ENCODE data around the gene SLC38A3. TPM values are rescaled to one million over a fixed set of nuclear protein-coding genes. Genes with fewer than 3 reads are reported as not detected.

Gene SLC38A3
- polyA plus RNA-seq, 1 donor = 2.0 TPM

DNA sequence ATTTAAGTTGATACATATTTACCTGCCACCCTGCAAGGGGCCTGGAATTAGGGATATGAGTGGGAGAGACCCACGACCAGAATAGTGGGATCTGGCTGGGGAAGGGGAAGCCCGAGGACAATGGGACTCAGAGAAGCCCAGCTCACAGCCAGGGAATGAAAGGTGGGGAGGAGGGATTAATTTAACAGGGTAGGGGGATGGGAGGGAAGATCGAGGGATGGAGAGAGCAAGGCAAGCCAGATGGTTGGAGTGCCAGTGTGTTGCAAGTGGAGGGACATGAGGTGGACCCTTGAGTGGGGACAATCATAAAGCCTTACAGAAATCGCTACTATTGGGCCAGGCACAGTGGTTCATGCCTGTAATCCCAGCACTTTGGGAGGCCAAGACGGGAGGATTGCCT lies 26.5 kb downstream of the SLC38A3 start:
- H3K9me3 ChIP-seq (ENCODE audit: control insufficient read depth, low read depth, low read length) = no peaks in the 10 kb centered on the region
- 80% methylated on average over 1 of the region's 5 CpGs for WGBS (ENCODE audit: insufficient coverage, low lambda C conversion rate)
- DNase-seq = no peak
- peaks cover 10% of the 10 kb centered on the region for H3K4me1 ChIP-seq (ENCODE audit: control insufficient read depth, insufficient read depth, low read length)
- H3K27me3 ChIP-seq (ENCODE audit: control insufficient read depth, insufficient read depth, low read length) = no peaks in the 10 kb centered on the region
- no peak overlapping the region for H3K4me3 ChIP-seq (ENCODE audit: low read length)
- no peaks in the 10 kb centered on the region for H3K36me3 ChIP-seq (ENCODE audit: control insufficient read depth, insufficient read depth, low read length)
- no peak overlapping the region for H3K27ac ChIP-seq (ENCODE audit: low read length)

DNA sequence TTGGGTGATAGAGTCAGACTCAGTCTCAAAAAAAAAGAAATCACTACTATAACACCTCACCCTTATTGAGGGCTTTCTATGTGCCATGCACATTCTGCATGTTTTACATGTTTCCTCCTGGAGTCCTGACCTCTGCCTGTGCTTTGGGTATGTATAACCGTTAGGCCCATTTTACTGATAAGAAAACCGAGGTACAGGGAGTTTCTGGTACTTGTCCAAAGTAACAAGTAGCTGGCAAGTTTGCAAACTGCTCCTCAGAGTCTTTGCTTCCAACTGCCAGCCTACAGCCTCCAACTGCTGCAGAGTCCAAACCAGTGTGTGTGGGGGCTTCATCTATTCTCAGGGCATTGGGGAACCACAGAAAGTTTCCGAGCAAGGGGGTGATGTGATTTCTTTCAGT lies 27.2 kb downstream of the SLC38A3 start:
- no CpG with 5 or more reads among the region's 3 CpGs for WGBS (ENCODE audit: insufficient coverage, low lambda C conversion rate)
- no peak overlapping the region for H3K27ac ChIP-seq (ENCODE audit: low read length)
- no peaks in the 10 kb centered on the region for H3K27me3 ChIP-seq (ENCODE audit: control insufficient read depth, insufficient read depth, low read length)
- H3K36me3 ChIP-seq (ENCODE audit: control insufficient read depth, insufficient read depth, low read length) = no peaks in the 10 kb centered on the region
- no peak overlapping the region for H3K4me3 ChIP-seq (ENCODE audit: low read length)
- H3K4me1 ChIP-seq (ENCODE audit: control insufficient read depth, insufficient read depth, low read length) = peaks cover 5% of the 10 kb centered on the region
- H3K9me3 ChIP-seq (ENCODE audit: control insufficient read depth, low read depth, low read length) = no peaks in the 10 kb centered on the region
- DNase-seq = no peak

DNA sequence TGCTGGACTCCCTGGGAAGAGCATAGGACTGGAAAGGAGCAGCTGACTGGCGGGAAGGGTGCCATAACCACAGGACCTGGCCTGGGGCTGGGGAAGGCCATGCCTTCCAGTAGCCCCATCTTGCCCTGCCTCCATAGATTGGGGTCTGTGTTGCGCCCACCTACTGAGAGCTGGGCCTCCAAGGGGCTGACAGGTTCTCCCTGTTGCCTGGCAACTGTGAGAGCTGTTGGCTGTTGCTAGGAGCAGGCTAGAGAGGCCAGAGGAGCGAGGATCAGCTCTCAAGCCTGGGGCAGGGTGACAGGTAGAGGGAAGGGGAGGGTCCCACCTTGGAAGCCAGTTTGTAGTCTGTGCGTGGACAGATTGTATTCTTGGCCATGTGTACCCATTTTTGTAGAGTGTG lies 28.1 kb downstream of the SLC38A3 start:
- no peak for DNase-seq
- WGBS (ENCODE audit: insufficient coverage, low lambda C conversion rate) = no CpG with 5 or more reads among the region's 4 CpGs
- no peaks in the 10 kb centered on the region for H3K27me3 ChIP-seq (ENCODE audit: control insufficient read depth, insufficient read depth, low read length)

DNA sequence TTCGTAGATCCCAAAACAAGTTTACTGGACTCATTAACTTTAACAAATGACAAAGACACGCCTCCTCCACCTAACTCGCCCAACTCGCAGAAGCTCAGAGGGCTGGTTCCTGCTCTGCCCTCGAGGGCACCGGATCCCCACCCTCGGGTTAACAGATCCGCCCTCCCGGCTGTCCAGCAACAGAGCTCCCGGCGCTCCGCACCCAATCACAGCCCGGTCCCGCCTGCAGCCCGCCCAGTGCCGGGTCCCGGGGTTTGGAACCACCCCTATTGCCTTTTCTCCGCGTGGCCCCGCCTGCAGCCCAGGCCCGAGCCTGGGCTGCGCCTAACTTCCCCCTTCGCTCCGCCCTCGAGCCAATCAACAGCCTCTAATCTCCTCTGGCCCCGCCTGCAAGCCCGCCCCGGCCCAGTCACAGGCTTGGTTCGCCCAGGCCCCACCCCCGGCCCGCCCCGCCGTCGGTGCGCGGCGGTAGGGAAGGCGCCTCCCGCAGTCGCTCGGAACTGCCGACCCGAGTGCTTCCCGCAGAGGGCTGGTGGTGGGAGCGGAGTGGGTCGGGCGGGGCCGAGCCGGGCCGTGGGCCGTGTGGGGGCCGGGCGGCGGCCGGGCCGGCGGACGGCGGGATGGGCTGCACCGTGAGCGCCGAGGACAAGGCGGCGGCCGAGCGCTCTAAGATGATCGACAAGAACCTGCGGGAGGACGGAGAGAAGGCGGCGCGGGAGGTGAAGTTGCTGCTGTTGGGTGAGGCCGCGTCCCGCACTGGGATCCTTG lies 30.8 kb downstream of the SLC38A3 start, which contains the start of gene GNAI2:
TSS of gene GNAI2 (plus strand) at position 489 of the 768 bp plus-strand sequence. CDS start at position 621, 132 bp downstream.
- Histone ChIP-seq H3K27me3 (ENCODE audit: control insufficient read depth, insufficient read depth, low read length) (no peaks in the 10 kb centered on the region), H3K4me1 (ENCODE audit: control insufficient read depth, insufficient read depth, low read length) (peaks cover 21% of the 10 kb centered on the region), H3K36me3 (ENCODE audit: control insufficient read depth, insufficient read depth, low read length) (peaks cover 11% of the 10 kb centered on the region), H3K27ac (ENCODE audit: low read length) (peak within 1 kb of the TSS; percentile 82), H3K9me3 (ENCODE audit: control insufficient read depth, low read depth, low read length) (no peaks in the 10 kb centered on the region), H3K4me3 (ENCODE audit: low read length) (peak within 1 kb of the TSS; percentile 86)
- no CpG with 5 or more reads among the region's 75 CpGs for WGBS (ENCODE audit: insufficient coverage, low lambda C conversion rate)
- DNase-seq = peak; percentile 99 to 100

More for the DNA sequence above, 28.1 kb downstream of the SLC38A3 start:
- Histone ChIP-seq H3K27ac (ENCODE audit: low read length) (no peak overlapping the region), H3K9me3 (ENCODE audit: control insufficient read depth, low read depth, low read length) (no peaks in the 10 kb centered on the region), H3K4me3 (ENCODE audit: low read length) (no peak overlapping the region), H3K4me1 (ENCODE audit: control insufficient read depth, insufficient read depth, low read length) (peaks cover 10% of the 10 kb centered on the region), H3K36me3 (ENCODE audit: control insufficient read depth, insufficient read depth, low read length) (no peaks in the 10 kb centered on the region)

DNA sequence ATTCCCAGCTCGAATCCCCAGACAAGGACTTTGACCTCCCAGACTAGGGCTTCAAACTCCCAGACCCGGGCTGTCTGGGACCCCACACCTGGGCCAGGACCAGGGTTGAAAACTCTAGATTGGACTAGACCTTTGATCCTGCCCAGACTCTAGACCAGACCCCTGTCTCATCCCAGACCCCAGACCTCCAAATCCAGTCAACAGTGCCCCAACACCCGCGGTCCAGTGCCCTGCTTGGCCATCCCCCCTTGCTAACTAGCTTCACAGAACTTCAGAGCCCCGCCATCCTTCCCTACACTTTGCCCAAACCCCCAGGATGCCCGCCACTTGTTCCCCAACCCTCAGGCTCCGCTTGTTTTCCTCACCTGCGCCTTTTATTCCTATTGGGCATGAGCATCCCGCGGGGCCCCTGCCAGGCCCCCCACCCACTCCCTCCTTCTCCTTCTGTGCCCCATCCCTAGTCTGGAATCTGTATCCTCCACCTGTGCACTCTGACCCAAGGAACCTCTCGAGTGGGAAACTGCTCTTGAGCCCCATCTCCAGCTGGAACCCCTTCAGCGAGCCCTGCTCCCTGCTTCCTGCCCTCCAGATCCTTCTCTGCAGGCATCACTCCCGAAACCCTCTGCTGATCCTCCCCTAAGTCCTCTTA lies 31.5 kb downstream of the SLC38A3 start:
- peaks cover 11% of the 10 kb centered on the region for H3K36me3 ChIP-seq (ENCODE audit: control insufficient read depth, insufficient read depth, low read length)
- no peaks in the 10 kb centered on the region for H3K27me3 ChIP-seq (ENCODE audit: control insufficient read depth, insufficient read depth, low read length)
- 0% methylated on average over 4 of the region's 13 CpGs for WGBS (ENCODE audit: insufficient coverage, low lambda C conversion rate)
- DNase-seq = no peak
- H3K9me3 ChIP-seq (ENCODE audit: control insufficient read depth, low read depth, low read length) = no peaks in the 10 kb centered on the region
- peaks cover 22% of the 10 kb centered on the region for H3K4me1 ChIP-seq (ENCODE audit: control insufficient read depth, insufficient read depth, low read length)
- peak overlapping the region; percentile 59 for H3K27ac ChIP-seq (ENCODE audit: low read length)
- H3K4me3 ChIP-seq (ENCODE audit: low read length) = peak overlapping the region; percentile 86

DNA sequence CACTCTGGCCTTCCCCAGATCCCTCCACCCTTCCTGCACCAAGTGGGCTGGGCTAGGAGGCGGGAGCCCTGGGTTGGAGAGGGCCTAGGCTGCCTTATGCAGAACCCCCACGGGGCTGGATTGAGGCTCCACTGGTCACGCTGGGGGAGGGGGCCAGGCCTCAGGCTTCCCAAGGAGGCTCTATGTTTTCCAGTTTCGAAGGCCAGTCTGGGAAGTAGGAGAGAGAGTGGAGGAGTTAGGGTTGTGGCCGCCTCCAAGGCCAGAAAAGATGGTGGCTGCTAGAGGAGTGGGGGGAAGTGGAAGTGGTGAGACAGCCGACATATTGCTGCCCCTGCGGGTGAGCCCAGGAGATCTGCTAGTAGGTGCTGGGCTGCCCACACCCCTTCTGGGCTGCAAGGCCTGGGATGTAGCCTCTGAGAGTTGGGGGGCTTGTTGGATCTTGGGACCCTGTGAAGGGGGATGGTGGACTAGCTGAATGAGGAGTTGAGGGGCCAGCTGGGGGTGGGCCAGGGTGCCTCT lies 32.1 kb downstream of the SLC38A3 start:
- Histone ChIP-seq H3K4me1 (ENCODE audit: control insufficient read depth, insufficient read depth, low read length) (peaks cover 24% of the 10 kb centered on the region), H3K9me3 (ENCODE audit: control insufficient read depth, low read depth, low read length) (no peaks in the 10 kb centered on the region), H3K27me3 (ENCODE audit: control insufficient read depth, insufficient read depth, low read length) (no peaks in the 10 kb centered on the region), H3K27ac (ENCODE audit: low read length) (peak overlapping the region; percentile 59), H3K36me3 (ENCODE audit: control insufficient read depth, insufficient read depth, low read length) (peaks cover 11% of the 10 kb centered on the region), H3K4me3 (ENCODE audit: low read length) (peak overlapping the region; percentile 86)
- peak in 1 of 2 donors; percentile 49 for DNase-seq
- no CpG with 5 or more reads among the region's 7 CpGs for WGBS (ENCODE audit: insufficient coverage, low lambda C conversion rate)

DNA sequence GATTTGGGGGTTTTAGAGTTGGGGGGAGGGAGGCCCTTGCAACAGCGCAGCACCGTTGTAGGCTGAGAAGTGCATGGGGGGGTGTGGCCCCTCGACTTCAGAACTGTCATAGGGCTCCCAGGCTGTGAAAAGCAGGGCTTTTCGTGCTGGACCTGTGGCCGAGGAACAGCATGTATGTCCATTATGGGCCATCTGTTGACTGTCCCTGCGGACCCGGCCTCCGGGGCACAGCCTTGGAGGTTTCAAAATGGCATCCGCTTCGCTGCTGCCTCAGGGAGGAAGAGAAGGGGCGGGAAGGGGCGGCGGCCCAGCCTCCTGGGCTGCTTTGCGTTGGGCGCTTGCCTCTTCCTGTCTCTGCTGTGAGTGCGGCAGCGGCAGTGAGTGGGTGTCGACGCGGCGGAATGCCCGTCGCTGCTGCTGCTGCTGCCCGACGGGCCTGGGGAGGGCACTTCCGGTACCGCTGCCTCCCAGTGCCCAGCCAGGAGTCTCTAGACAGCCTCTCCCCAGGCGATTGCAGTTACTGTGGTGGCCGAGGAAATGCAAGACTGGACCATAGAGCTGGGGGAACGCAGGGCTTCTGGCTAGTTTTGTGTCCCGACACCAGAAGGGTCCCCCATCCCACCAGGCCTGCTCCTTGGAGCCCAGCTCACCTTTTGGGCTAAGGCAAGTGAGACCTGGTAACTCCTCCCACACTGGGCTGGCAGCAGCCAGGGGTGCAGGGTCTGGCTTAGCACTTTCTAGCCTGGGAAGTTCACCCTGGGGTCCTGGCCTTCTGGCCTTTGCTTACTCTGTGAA lies 32.9 kb downstream of the SLC38A3 start:
- Histone ChIP-seq H3K36me3 (ENCODE audit: control insufficient read depth, insufficient read depth, low read length) (peaks cover 15% of the 10 kb centered on the region), H3K27ac (ENCODE audit: low read length) (peak overlapping the region; percentile 59), H3K9me3 (ENCODE audit: control insufficient read depth, low read depth, low read length) (no peaks in the 10 kb centered on the region), H3K4me1 (ENCODE audit: control insufficient read depth, insufficient read depth, low read length) (peaks cover 24% of the 10 kb centered on the region), H3K4me3 (ENCODE audit: low read length) (peak overlapping the region; percentile 86), H3K27me3 (ENCODE audit: control insufficient read depth, insufficient read depth, low read length) (no peaks in the 10 kb centered on the region)
- no CpG with 5 or more reads among the region's 31 CpGs for WGBS (ENCODE audit: insufficient coverage, low lambda C conversion rate)
- DNase-seq = peak; percentile 70 to 78

DNA sequence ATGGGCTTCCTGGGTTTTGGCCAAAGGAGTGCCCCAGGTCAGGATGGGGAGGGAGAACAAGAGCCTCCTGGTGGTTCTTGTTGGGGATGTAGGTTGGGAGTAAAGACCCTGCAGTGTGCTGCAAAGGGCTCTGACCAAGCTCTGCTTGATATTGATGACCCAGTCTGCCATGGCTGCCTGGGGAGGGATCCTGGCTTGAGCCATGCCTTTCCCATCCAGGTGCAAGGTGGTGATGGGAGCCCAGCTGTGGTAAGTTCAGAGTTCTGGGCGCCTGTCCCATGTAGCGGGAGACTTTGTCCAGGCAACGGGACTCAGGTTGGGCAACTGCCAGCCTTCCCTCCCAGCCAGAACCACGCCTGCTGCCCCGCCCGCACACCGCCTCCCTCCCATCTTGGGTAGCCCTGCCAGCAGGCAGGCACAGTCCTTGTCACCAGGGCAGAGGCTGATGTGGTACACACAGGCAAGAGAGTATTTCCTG lies 33.5 kb downstream of the SLC38A3 start:
- no CpG with 5 or more reads among the region's 7 CpGs for WGBS (ENCODE audit: insufficient coverage, low lambda C conversion rate)
- no peaks in the 10 kb centered on the region for H3K27me3 ChIP-seq (ENCODE audit: control insufficient read depth, insufficient read depth, low read length)
- peak overlapping the region; percentile 86 for H3K4me3 ChIP-seq (ENCODE audit: low read length)
- no peaks in the 10 kb centered on the region for H3K9me3 ChIP-seq (ENCODE audit: control insufficient read depth, low read depth, low read length)
- peak; percentile 67 to 68 for DNase-seq
- peaks cover 24% of the 10 kb centered on the region for H3K4me1 ChIP-seq (ENCODE audit: control insufficient read depth, insufficient read depth, low read length)
- peak overlapping the region; percentile 59 for H3K27ac ChIP-seq (ENCODE audit: low read length)
- H3K36me3 ChIP-seq (ENCODE audit: control insufficient read depth, insufficient read depth, low read length) = peaks cover 21% of the 10 kb centered on the region

DNA sequence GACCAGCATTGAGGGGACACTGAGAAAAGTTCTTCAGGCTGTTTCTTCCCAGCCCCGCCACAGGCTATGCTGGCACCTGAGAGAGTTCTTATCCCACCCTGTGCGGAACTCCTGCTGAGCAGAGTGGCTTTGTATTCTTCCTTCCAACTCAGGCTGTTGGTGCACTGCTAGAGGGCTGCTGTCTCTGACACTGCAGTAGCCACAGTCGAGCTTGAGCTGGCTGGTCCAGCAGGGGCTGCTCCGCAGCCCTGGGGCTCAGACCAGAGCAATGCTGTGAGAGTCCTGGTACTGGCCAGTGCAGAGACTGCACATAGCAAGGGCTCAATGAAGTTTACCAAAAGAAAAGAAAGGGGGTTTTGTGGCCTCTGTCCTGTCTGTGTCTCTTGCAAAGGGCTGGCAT lies 34.6 kb downstream of the SLC38A3 start:
- WGBS (ENCODE audit: insufficient coverage, low lambda C conversion rate) = no CpG with 5 or more reads among the region's 4 CpGs
- Histone ChIP-seq H3K9me3 (ENCODE audit: control insufficient read depth, low read depth, low read length) (no peaks in the 10 kb centered on the region), H3K4me3 (ENCODE audit: low read length) (no peak overlapping the region), H3K4me1 (ENCODE audit: control insufficient read depth, insufficient read depth, low read length) (peaks cover 24% of the 10 kb centered on the region), H3K27me3 (ENCODE audit: control insufficient read depth, insufficient read depth, low read length) (no peaks in the 10 kb centered on the region), H3K27ac (ENCODE audit: low read length) (no peak overlapping the region), H3K36me3 (ENCODE audit: control insufficient read depth, insufficient read depth, low read length) (peaks cover 27% of the 10 kb centered on the region)
- DNase-seq = no peak

DNA sequence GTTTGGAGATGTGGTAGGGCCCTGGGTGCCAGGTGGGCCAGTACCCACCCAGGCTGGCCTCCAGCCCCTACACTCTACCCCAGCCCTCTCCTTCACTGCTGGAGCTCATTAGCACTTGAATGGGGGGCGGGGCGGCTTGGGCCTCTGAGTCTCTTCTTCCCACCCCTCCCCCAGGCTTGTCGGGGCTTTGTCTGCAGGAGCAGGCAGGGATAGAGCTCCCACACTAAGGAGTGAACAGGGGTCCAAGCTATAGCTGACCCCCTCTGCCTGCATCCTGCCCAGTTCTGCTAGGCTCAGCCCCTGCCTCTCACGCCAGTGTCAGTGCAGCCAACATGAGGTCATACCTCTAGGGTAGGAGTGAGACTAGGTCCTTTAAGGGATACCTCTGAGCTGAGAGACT lies 36.1 kb downstream of the SLC38A3 start:
- DNase-seq = no peak
- peaks cover 28% of the 10 kb centered on the region for H3K4me1 ChIP-seq (ENCODE audit: control insufficient read depth, insufficient read depth, low read length)
- peaks cover 29% of the 10 kb centered on the region for H3K36me3 ChIP-seq (ENCODE audit: control insufficient read depth, insufficient read depth, low read length)
- H3K27ac ChIP-seq (ENCODE audit: low read length) = no peak overlapping the region
- H3K4me3 ChIP-seq (ENCODE audit: low read length) = no peak overlapping the region
- no peaks in the 10 kb centered on the region for H3K9me3 ChIP-seq (ENCODE audit: control insufficient read depth, low read depth, low read length)
- WGBS (ENCODE audit: insufficient coverage, low lambda C conversion rate) = no CpG with 5 or more reads among the region's 4 CpGs
- no peaks in the 10 kb centered on the region for H3K27me3 ChIP-seq (ENCODE audit: control insufficient read depth, insufficient read depth, low read length)
